Keratinocyte (primary cell): ENCODE results near the gene CORO7.

Source experiments
- EZH2 ChIP-seq: IDR thresholded peaks from one replicate; pipeline ENCODE4 v1.6.1; 2012; ENCODE audit warnings: inconsistent platforms, mild to moderate bottlenecking, low read length, moderate library complexity
- TF ChIP-seq, protein P1 (sequence below), 3 experiments: IDR thresholded peaks in 1 of 3; conservative IDR thresholded peaks in 1 of 3; optimal IDR thresholded peaks in 1 of 3; 2 replicates in 2 of 3; 3 replicates in 1 of 3; pipeline versions ENCODE3 to v1.5.1; 2011; ENCODE audit warnings: low read length in 3 of 3, mild to moderate bottlenecking in 3 of 3, moderate library complexity in 2 of 3, control low read depth in 1 of 3, inconsistent platforms in 1 of 3; ENCODE audit not compliant: insufficient read depth in 2 of 3; ENCODE audit errors: extremely low read depth in 1 of 3

GRCh38 chr16:4318451-4318910 lies 97.9 kb downstream of the CORO7 start:
- no peak for TF ChIP-seq EZH2
- TF ChIP-seq, protein P1, sequence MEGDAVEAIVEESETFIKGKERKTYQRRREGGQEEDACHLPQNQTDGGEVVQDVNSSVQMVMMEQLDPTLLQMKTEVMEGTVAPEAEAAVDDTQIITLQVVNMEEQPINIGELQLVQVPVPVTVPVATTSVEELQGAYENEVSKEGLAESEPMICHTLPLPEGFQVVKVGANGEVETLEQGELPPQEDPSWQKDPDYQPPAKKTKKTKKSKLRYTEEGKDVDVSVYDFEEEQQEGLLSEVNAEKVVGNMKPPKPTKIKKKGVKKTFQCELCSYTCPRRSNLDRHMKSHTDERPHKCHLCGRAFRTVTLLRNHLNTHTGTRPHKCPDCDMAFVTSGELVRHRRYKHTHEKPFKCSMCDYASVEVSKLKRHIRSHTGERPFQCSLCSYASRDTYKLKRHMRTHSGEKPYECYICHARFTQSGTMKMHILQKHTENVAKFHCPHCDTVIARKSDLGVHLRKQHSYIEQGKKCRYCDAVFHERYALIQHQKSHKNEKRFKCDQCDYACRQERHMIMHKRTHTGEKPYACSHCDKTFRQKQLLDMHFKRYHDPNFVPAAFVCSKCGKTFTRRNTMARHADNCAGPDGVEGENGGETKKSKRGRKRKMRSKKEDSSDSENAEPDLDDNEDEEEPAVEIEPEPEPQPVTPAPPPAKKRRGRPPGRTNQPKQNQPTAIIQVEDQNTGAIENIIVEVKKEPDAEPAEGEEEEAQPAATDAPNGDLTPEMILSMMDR (optimal IDR thresholded peaks at IDR 0.05 in 1 of 3, IDR thresholded peaks at IDR 0.05 in 1 of 3, conservative IDR thresholded peaks at IDR 0.05 in 1 of 3; ENCODE audit: extremely low read depth in 1 of 3, insufficient read depth in 2 of 3, low read length in 3 of 3) = no peak
